Adrenal gland (tissue), 5 donors: ENCODE data around the gene ID1.

Experiments
- CTCF ChIP-seq, 6 experiments: fragments of 450-650 bp in 4 of 6; fragments of 200-600 bp in 2 of 6; sonication (generic) in 1 of 6; IDR thresholded peaks; 1 replicate in 5 of 6; 2 replicates in 1 of 6; pipeline versions ENCODE4 v1.5.1 to v1.8.0; 2016 to 2021; ENCODE audit warnings: antibody characterized with exemption in 6 of 6, mild to moderate bottlenecking in 2 of 6, moderate library complexity in 1 of 6
- POLR2A ChIP-seq, 2 donors: fragments of 450-650 bp; IDR thresholded peaks; one replicate each; pipeline ENCODE4 v1.6.1; 2017; ENCODE audit warnings: antibody characterized with exemption in 2 of 2, mild to moderate bottlenecking in 2 of 2, moderate library complexity in 1 of 2
- donor health status: DM: no; HTN: no; CAD: no.

- TF ChIP-seq CTCF (IDR thresholded peaks at IDR 0.05) (no peak), POLR2A (IDR thresholded peaks at IDR 0.05) (peak in 1 of 2 donors; percentile 10)
Measured at GRCh38 chr20:31606804-31607639, 1.9 kb downstream of the ID1 start.
